PC-9 (cell line): ENCODE data around the gene DCAF8L1.
"Not testable (repeated sequence)": the region's sequence is repeated elsewhere in the genome, so short reads cannot be mapped to it uniquely, and the experiment has no call there.

Source experiments
- CTCF ChIP-seq: fragments of 200-600 bp; sonication (generic); conservative IDR thresholded peaks from 2 replicates; pipeline ENCODE4 v1.6.1; 2017; ENCODE audit warnings: mixed run types, antibody characterized with exemption, mild to moderate bottlenecking, moderate library complexity
- EZH2 ChIP-seq: fragments of 200-600 bp; sonication (generic); IDR thresholded peaks from 2 replicates; pipeline ENCODE4 v1.8.0; 2017; ENCODE audit warnings: antibody characterized with exemption, low read depth

- not testable (repeated sequence) for TF ChIP-seq CTCF, EZH2
These were observed 4.3 kb downstream of the DCAF8L1 start for GRCh38 chrX:27976934-27977333.
